PC-3 (cell line): Measurements from ENCODE around the gene VWC2.

Experiments used
- CTCF ChIP-seq: fragments of 300-600 bp; sonication (generic); conservative IDR thresholded peaks from 2 replicates; pipeline ENCODE4 v1.5.1; 2017; ENCODE audit warnings: antibody characterized with exemption, low read depth, mild to moderate bottlenecking, low read length
- EZH2 ChIP-seq: fragments of 300-600 bp; sonication (generic); IDR thresholded peaks from one replicate; pipeline ENCODE4 v1.6.1; 2017; ENCODE audit warnings: antibody characterized with exemption, mild to moderate bottlenecking, low read length; ENCODE audit not compliant: unreplicated experiment
- EZH2phosphoT487 ChIP-seq: fragments of 300-600 bp; sonication (generic); IDR thresholded peaks from 2 replicates; pipeline ENCODE4 v1.6.1; 2018; ENCODE audit warnings: mild to moderate bottlenecking, antibody characterized with exemption, low read length, borderline replicate concordance

GRCh38 chr7:49767719-49768118 is 5.7 kb upstream of the VWC2 start:
- no peak for TF ChIP-seq EZH2
- no peak for TF ChIP-seq EZH2phosphoT487
- TF ChIP-seq CTCF, result no peak
